GM23338 (cell line): ENCODE measurements around the gene PRTN3.

Experiments
- CREB1 ChIP-seq: fragments of 250-450 bp; sonication (Bioruptor Pico); IDR thresholded peaks from 2 replicates; pipeline ENCODE4 v1.5.0; 2020; ENCODE audit warnings: low read depth, mild to moderate bottlenecking, moderate library complexity
- CTCF ChIP-seq, 2 experiments: fragments of 200-600 bp in 1 of 2; sonication (generic) in 1 of 2; conservative IDR thresholded peaks; 2 replicates each; pipeline versions ENCODE4 v1.5.1 to v1.6.1; 2016 to 2017; ENCODE audit warnings: antibody characterized with exemption in 2 of 2, low read depth in 2 of 2, mild to moderate bottlenecking in 2 of 2, moderate library complexity in 1 of 2
- EZH2 ChIP-seq: fragments of 200-600 bp; sonication (generic); IDR thresholded peaks from one replicate; pipeline ENCODE4 v1.8.0; 2017; ENCODE audit warnings: antibody characterized with exemption, mild to moderate bottlenecking, low read depth; ENCODE audit not compliant: unreplicated experiment
- EZH2phosphoT487 ChIP-seq: fragments of 200-600 bp; sonication (generic); IDR thresholded peaks from one replicate; pipeline ENCODE4 v1.8.1; 2018; ENCODE audit warnings: antibody characterized with exemption; ENCODE audit not compliant: unreplicated experiment
- JUNB ChIP-seq: IDR thresholded peaks from one replicate; pipeline ENCODE4 v1.6.1; 2016; ENCODE audit warnings: antibody characterized with exemption; ENCODE audit not compliant: unreplicated experiment
- NANOG ChIP-seq: IDR thresholded peaks from 2 replicates; pipeline ENCODE4 v1.6.1; 2016; ENCODE audit warnings: antibody characterized with exemption, borderline replicate concordance
- POLR2AphosphoS5 ChIP-seq: IDR thresholded peaks from 2 replicates; pipeline ENCODE4 v1.6.1; 2016; ENCODE audit warnings: antibody characterized with exemption, low read depth
- STAT1 ChIP-seq: IDR thresholded peaks from one replicate; pipeline ENCODE4 v1.6.1; 2016; ENCODE audit warnings: antibody characterized with exemption; ENCODE audit not compliant: unreplicated experiment
- TF ChIP-seq, protein P1 (sequence below): IDR thresholded peaks from 2 replicates; pipeline ENCODE4 v1.6.1; 2016; ENCODE audit warnings: antibody characterized with exemption

DNA sequence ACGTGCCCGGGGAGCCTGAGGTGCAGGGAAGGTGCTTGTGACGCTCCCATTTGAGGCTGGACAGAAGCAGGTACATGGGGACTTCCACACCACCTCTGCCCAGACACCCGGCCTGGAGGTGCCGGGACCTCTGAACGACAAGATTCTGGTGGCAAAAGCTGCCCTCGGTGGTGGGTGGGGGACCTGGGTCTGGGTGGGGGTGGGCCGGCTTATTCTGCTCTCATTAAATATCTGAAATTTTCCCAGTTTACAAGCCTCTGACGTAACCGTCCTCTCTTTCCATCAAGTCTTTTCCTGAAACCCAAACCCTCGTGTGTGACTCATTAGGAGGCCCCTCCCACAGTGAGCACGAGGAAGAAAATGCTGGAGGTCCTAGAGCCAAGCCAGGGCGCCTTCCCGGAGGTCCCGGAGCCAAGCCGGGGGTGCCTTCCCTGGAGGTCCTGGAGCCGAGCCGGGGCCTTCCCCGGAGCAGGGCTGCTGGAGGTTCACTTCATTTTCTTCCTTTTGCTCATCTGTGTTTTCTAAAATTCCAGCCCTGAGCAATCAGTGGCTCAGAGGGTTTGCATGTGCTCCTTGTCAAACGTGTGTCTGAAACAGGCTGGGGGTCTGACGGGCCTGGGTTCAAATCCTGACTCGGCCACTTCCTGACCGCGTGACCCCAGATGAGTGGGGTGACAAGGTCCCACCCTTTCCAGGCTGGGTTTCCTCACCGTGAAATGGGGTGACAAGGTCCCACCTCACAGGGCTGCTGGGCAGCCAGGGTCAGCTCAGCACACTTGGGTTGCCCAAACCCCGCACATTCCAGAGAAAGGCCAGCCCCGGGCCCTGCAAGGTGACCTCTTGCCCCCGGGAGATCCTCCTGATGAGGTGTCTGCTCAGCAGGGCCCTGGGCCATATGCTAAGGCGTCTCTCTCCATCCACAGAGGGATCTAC, 28.7 kb downstream of the PRTN3 start:
- no peak for TF ChIP-seq CTCF (conservative IDR thresholded peaks at IDR 0.05; ENCODE audit: low read depth in 2 of 2)
- TF ChIP-seq EZH2phosphoT487: no peak
- TF ChIP-seq STAT1: no peak
- no peak for TF ChIP-seq POLR2AphosphoS5
- TF ChIP-seq EZH2: no peak
- no peak for TF ChIP-seq JUNB
- TF ChIP-seq, protein P1, sequence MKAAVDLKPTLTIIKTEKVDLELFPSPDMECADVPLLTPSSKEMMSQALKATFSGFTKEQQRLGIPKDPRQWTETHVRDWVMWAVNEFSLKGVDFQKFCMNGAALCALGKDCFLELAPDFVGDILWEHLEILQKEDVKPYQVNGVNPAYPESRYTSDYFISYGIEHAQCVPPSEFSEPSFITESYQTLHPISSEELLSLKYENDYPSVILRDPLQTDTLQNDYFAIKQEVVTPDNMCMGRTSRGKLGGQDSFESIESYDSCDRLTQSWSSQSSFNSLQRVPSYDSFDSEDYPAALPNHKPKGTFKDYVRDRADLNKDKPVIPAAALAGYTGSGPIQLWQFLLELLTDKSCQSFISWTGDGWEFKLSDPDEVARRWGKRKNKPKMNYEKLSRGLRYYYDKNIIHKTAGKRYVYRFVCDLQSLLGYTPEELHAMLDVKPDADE: no peak
- no peak for TF ChIP-seq CREB1 (CRISPR knock-in tag)
- no peak for TF ChIP-seq NANOG
